Stimulated activated CD8-positive, alpha-beta memory T cell treated with anti-CD3 and anti-CD28 coated beads, Interleukin-12 subunit alpha, Interleukin-12 subunit beta, amount 100 ng/mL, for 24 hours (primary cell): Measurements from ENCODE around the gene SFPQ.
"Not testable (repeated sequence)": the region's sequence is repeated elsewhere in the genome, so short reads cannot be mapped to it uniquely, and the experiment has no call there.

Experiments
- DNase-seq: peaks from one replicate; pipeline ENCODE4 v3.0.0-alpha.2; 2020; ENCODE audit errors: extremely low read depth

The SFPQ gene, protein sequence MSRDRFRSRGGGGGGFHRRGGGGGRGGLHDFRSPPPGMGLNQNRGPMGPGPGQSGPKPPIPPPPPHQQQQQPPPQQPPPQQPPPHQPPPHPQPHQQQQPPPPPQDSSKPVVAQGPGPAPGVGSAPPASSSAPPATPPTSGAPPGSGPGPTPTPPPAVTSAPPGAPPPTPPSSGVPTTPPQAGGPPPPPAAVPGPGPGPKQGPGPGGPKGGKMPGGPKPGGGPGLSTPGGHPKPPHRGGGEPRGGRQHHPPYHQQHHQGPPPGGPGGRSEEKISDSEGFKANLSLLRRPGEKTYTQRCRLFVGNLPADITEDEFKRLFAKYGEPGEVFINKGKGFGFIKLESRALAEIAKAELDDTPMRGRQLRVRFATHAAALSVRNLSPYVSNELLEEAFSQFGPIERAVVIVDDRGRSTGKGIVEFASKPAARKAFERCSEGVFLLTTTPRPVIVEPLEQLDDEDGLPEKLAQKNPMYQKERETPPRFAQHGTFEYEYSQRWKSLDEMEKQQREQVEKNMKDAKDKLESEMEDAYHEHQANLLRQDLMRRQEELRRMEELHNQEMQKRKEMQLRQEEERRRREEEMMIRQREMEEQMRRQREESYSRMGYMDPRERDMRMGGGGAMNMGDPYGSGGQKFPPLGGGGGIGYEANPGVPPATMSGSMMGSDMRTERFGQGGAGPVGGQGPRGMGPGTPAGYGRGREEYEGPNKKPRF

DNA sequence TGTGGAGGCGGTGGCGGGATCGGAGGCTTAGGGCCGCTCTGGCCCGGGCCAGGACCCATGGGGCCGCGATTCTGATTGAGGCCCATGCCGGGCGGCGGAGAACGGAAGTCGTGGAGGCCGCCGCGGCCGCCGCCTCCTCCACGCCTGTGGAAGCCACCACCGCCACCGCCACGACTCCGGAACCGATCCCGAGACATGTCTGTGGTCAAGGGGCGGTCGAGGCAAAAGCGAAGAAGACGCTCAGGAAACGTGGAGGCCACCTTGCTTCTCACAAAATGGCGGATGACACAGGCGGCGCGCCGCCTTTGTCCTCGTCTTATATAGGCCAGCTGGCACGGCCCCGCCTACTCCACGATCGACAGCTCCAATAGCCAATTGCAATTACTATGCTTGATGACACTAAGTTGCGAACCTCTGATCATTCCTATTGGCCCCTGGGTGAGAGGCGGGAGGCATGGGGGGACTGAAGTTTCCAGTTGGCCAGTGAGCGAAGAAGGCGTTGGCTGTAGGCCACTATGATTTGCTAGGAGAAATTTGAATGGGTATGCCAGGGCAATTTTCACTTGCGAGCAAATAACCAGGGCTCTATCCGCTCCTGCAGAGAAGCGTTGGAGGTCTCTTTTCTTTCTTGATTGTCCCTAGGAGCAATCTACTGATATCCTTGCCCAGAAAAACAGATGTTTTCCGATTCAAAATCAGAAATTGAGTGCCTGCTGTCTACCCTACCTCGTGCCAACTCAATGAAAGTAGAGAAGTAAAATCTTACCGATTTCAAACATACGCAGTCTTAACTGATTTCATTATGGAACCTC is at the start of gene SFPQ:
Gene SFPQ (minus strand): TSS at position 293 of the 812 bp plus-strand sequence. CDS start 96 bp downstream, at position 197.
- DNase-seq: peak; percentile 82

GRCh38 chr1:35236772-35237171 is 43.8 kb upstream of the SFPQ start:
- not testable (repeated sequence) for DNase-seq

GRCh38 chr1:35231287-35231686 is 38.3 kb upstream of the SFPQ start:
- DNase-seq: no peak

GRCh38 chr1:35229587-35230360 is 36.8 kb upstream of the SFPQ start:
- DNase-seq: no peak

GRCh38 chr1:35226546-35226945 is 33.6 kb upstream of the SFPQ start:
- no peak for DNase-seq

GRCh38 chr1:35223084-35223630 is 30.2 kb upstream of the SFPQ start:
- no peak for DNase-seq

DNA sequence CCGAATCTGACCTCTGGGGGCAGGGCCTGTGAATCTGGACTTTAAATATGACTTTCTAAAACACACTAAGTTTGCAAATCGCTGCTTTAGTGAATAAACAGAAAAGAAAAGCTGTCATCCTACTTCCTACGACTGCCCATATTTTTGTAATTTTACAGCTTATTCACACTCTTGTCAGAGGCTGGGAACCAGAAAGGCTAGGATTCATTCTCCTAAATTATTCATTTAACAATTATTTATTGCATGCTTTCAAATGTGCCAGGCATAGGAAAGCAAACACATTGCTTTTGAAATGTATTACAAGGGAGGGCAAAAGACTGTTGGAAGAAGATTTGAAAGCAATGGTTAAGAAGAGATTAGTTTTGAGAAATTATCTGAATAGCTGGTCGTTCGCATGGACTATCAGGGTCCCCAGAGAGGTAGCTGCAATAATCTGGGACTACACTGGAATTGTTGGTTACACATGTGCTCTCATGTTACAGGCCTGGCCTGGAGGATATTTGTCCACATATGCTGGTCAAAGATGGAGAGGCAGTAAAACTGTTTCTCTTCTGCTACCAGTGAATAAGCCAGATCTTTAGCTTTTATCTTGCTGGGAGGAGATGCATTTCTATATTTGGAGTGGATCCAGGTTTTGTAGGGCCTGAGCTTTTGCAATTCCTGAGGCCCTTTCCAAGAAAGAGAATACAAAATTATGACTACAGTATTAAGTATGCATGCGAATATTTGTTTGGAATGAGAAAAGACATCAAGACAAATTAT is 29.6 kb upstream of the SFPQ start:
- DNase-seq: no peak

GRCh38 chr1:35220976-35221375 is 28.0 kb upstream of the SFPQ start:
- DNase-seq: no peak

DNA sequence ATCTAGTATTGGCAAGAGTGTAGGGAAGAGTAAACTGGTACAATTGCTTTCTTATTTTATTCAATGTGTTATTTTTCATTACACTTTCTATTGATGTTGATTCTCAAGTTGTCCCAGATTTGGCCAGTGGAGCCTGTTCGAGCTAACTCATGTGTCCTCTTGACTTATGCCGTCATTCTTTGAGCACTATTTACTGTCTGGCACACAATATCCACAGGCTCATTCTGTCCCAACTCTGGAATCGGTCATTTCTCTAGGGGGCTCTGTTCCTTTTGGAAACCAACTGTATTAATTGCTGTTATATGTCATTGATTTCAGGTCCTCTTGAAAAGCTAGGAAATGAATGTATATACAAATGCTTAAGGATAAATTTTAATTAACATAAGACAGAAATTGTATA is 22.4 kb upstream of the SFPQ start:
- no peak for DNase-seq

DNA sequence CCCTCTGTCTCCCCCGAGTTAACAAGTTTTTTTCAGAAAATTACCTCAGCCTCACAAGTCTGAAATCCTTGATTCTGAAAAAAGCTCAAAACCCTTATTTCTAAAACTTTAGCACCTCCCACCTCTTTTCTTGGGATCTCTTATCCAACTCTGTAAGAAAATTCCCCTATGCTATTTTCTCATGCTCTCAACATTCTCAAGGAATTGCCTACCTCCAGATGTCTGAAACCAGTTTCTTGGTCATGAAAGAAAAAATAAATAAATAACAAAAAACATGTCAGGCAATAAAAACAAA is 18.1 kb upstream of the SFPQ start:
- no peak for DNase-seq

DNA sequence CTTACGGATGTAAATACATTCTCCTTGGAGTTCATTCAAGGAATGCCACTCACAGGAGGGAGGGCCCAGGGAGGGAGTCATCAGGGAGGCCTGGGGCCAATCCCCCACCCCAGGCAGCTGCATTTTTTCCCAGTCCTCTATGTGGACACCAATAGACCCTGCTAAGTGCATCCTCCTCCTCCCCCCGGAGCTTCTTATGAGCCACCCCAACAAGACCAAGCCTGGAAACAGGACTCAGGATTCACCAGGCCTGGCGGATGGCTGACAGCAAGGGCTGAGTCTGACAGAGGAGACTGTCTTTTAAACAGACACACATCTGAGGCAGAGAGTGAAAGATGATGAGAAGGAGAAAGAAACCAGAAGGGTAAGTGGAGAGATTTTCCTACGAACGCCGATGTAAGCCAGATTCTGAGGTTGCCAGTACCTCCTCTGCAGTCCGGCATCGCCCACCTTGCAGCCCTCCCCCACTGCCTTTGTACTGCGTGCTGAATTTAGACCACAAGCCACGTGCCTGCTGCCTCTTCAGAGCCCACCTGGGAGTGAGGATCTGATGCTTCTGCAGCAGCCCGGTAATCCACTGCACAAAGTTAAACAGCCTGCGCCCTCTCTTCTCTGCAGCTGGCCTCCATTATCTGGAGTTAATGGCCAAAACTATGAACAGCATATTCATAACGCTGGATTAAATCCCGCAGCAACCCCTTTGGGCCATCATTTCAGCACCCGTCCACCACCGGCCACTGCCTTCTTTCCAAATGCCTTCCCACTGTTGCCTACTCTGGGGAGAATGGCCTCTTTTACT is 17.6 kb upstream of the SFPQ start:
- no peak for DNase-seq

- no peak for DNase-seq
These were observed 10.3 kb upstream of the SFPQ start for GRCh38 chr1:35203295-35203694.

DNA sequence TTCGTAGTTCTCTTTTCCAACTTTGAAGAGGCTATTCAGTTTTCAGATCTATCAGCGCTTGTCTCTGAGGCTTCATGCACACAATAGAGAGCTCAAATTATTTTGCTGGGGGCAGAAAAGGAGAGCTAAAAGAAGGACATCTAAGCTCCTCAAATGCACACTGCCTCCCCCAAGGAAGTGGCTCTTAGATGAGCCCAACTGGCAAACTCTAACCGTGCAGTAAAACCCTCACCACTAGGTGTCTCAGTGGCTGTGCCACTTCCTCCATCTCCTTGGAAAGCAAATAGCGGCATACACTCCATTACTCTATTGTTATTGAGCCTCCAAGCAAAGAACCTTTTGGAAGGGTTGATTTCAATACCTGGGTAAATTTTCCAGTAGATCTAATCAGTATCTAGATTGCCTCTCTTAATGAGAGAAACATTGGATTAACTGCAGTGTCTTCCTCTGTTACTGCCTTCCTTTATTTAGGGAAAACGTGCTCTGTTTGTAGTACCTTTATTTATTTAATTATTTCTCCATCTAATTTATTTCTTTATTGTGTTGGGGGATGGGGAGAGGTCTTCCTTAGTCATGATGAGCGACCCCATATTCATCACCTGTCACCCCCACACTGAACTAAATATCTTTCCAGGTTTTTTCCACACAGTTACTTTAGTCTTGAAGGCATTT is 9.2 kb upstream of the SFPQ start:
- DNase-seq: peak; percentile 41

DNA sequence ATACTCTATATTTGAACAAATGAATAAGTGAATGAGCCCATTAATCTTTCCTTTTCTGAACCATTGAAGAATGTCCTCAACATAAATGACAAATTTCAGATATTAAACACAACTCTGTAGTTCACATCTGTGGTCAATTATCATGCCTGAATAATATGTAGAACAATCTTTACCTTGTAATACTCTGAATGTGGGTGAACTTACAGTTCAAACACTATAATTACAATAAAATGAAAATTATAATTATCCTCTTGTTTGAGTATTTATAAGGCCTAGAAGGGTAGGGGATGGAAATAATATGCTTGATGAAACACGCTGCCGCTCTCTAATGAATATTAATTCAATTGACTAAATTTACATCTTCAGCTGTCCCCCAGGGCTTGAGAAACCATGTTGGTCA is 8.7 kb upstream of the SFPQ start:
- no peak for DNase-seq

- DNase-seq: peak; percentile 78
These were observed 691 bp downstream of the SFPQ start for GRCh38 chr1:35192056-35192852.

GRCh38 chr1:35191429-35192055 is 1.4 kb downstream of the SFPQ start:
- no peak for DNase-seq

- no peak for DNase-seq
These were observed 2.2 kb downstream of the SFPQ start for GRCh38 chr1:35190784-35191183.
